Naive thymus-derived CD8-positive, alpha-beta T cell (primary cell): Measurements from ENCODE around the gene KIRREL3. TPM values are rescaled to one million over a fixed set of nuclear protein-coding genes. Genes with fewer than 3 reads are reported as not detected.

Experiments
- ATAC-seq, 2 donors: fragments of 150-1000 bp; cut with Tn5 transposase in 1 of 2; sonication (Bioruptor Pico), chemical (Tn5 transposase) in 1 of 2; 1 replicate in 1 of 2; 2 replicates in 1 of 2; pipeline ENCODE4 v1.10.0; 2021; ENCODE audit warnings: mild to moderate bottlenecking in 2 of 2, moderate library complexity in 2 of 2
- POLR2A ChIA-PET: fragments of 350-600 bp; sonication (Branson Sonifier 250); formaldehyde crosslinking; loops from one replicate; lab custom pipeline; 2021; ENCODE audit warnings: antibody characterized with exemption; lab: Charles Lee
- DNase-seq, 10 donors: peaks; one replicate each; pipeline versions ENCODE4 v3.0.0 to v3.0.0-alpha.2; 2020 to 2022
- H3K27ac Mint-ChIP-seq, 10 donors: one replicate each; pipeline ENCODE4 v1.8.0; 2020 to 2022; ENCODE audit warnings: mild to moderate bottlenecking in 10 of 10, mixed read lengths in 10 of 10, moderate library complexity in 4 of 10, inconsistent platforms in 1 of 10
- H3K27me3 Mint-ChIP-seq, 5 donors: one replicate each; pipeline ENCODE4 v1.8.0; 2021 to 2022; ENCODE audit warnings: mixed read lengths in 5 of 5
- H3K36me3 Mint-ChIP-seq, 3 donors: one replicate each; pipeline ENCODE4 v1.8.0; 2020 to 2022; ENCODE audit warnings: mixed read lengths in 3 of 3, mild to moderate bottlenecking in 2 of 3, inconsistent platforms in 1 of 3
- H3K4me1 Mint-ChIP-seq, 4 donors: one replicate each; pipeline ENCODE4 v1.8.0; 2021 to 2022; ENCODE audit warnings: mixed read lengths in 4 of 4
- H3K4me3 Mint-ChIP-seq, 10 donors: one replicate each; pipeline ENCODE4 v1.8.0; 2020 to 2022; ENCODE audit warnings: mild to moderate bottlenecking in 10 of 10, mixed read lengths in 10 of 10, moderate library complexity in 6 of 10, inconsistent platforms in 1 of 10
- H3K9me3 Mint-ChIP-seq, 9 donors: one replicate each; pipeline ENCODE4 v1.8.0; 2020 to 2022; ENCODE audit warnings: mixed read lengths in 9 of 9, mild to moderate bottlenecking in 3 of 9, inconsistent platforms in 1 of 9, moderate library complexity in 1 of 9
- polyA plus RNA-seq, 3 donors: library from polyadenylated mRNA; unstranded; fragments of 300-500 nt; fragmentation: Illumina TruSeq; gene quantifications; one replicate each; pipeline ENCODE4 v1.2.3, GENCODE V29; 2021
- total RNA-seq, 8 experiments: library from RNA in 2 of 8; stranded (reverse) in 2 of 8; gene quantifications; one replicate each; pipeline ENCODE4 v1.2.3 and lab custom pipeline; 2021 to 2026

KIRREL3 gene
- total and polyA plus RNA-seq, 5 experiments from 2014 or later, result not detected

DNA sequence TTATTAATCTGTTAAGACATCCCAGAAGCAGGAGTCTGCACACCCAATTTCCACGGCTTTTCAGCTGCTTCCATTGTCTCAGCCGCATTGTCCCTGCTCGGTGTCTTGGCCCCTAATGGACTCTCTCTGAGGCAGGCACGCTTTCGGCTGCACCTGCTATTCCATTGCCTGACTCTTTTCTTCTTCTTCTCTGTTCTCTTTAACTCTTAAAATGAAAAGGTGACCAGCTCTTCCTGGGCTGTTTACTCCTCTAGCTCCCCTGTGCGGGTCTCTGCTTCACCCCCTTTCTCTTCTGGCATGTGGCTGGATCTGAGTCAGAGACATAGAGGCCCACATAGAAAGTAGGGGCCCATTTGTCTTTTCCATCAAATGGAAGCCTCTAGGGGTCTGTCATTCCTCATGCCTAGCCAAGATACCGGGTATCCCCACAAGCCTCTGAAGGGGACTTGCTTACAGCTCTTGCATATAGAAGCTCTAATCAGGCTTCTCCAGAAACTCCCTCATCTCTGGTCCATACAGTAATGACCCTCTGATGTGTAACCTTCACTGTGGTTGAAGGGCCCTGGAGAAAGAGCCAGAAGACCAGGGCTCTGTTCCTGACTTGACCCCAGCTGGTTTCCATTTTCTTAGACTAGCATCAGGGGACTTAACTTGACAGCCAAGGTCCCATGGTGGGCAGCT is 401.2 kb downstream of the KIRREL3 start:
- no peak for ATAC-seq

GRCh38 chr11:126598344-126599216 is 402.0 kb downstream of the KIRREL3 start:
- Mint-ChIP-seq H3K4me1 (no peaks in the 10 kb centered on the region), H3K4me3 (no peak overlapping the region), H3K36me3 (no peaks in the 10 kb centered on the region), H3K27ac (no peak overlapping the region), H3K27me3 (peaks cover 4 to 46% (median 21%) of the 10 kb centered on the region in 5 donors), H3K9me3 (peaks cover 0 to 9% (median 1%) of the 10 kb centered on the region in 9 donors)
- POLR2A ChIA-PET, result no interaction called here
- DNase-seq (no peak), ATAC-seq (no peak)

More for the DNA sequence above, 401.2 kb downstream of the KIRREL3 start:
- Mint-ChIP-seq H3K9me3 (peaks cover 0 to 9% (median 1%) of the 10 kb centered on the region in 9 donors), H3K4me3 (no peak overlapping the region), H3K4me1 (no peaks in the 10 kb centered on the region), H3K27me3 (peaks cover 9 to 54% (median 28%) of the 10 kb centered on the region in 5 donors), H3K27ac (no peak overlapping the region), H3K36me3 (no peaks in the 10 kb centered on the region)
- DNase-seq, result no peak
- POLR2A ChIA-PET, result no interaction called here

GRCh38 chr11:126597041-126597440 is 403.5 kb downstream of the KIRREL3 start:
- H3K9me3 Mint-ChIP-seq, result peaks cover 0 to 9% (median 1%) of the 10 kb centered on the region in 9 donors
- no peaks in the 10 kb centered on the region for H3K4me1 Mint-ChIP-seq
- H3K4me3 Mint-ChIP-seq, result no peak overlapping the region
- POLR2A ChIA-PET, result no interaction called here
- no peak overlapping the region for H3K27ac Mint-ChIP-seq
- DNase-seq, result peak in 1 of 10 donors; percentile 44
- ATAC-seq, result no peak
- no peaks in the 10 kb centered on the region for H3K36me3 Mint-ChIP-seq
- H3K27me3 Mint-ChIP-seq, result peaks cover 4 to 36% (median 16%) of the 10 kb centered on the region in 5 donors

DNA sequence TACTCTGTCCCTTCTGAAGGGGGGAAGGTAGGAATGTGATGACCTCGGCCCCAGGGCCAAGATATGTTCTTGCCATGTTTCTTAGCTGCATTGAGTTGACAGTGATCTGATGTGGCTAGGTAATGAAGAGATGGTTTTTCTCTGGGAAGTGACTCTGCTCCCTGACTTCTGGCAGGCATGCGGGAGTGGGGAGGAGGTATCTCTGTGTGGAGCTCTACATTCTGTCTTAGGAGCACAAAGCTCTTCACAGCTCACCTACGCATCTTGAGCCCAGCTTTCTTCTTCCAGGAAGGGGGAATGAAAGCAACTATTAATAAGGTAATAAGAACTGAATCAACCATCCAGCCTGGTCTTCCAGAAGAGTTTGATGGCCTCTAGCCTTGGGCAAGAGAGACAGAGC is 404.1 kb downstream of the KIRREL3 start:
- H3K27me3 Mint-ChIP-seq, result peaks cover 3 to 30% (median 13%) of the 10 kb centered on the region in 5 donors
- DNase-seq, result no peak
- H3K9me3 Mint-ChIP-seq, result peaks cover 0 to 9% (median 1%) of the 10 kb centered on the region in 9 donors
- H3K4me3 Mint-ChIP-seq, result no peak overlapping the region
- POLR2A ChIA-PET, result no interaction called here
- H3K4me1 Mint-ChIP-seq, result no peaks in the 10 kb centered on the region
- no peaks in the 10 kb centered on the region for H3K36me3 Mint-ChIP-seq
- no peak overlapping the region for H3K27ac Mint-ChIP-seq
- ATAC-seq, result no peak

GRCh38 chr11:126595560-126595959 is 405.0 kb downstream of the KIRREL3 start:
- Mint-ChIP-seq H3K36me3 (no peaks in the 10 kb centered on the region), H3K27me3 (peaks cover 1 to 21% (median 9%) of the 10 kb centered on the region in 5 donors), H3K4me3 (no peak overlapping the region), H3K4me1 (no peaks in the 10 kb centered on the region), H3K27ac (no peak overlapping the region), H3K9me3 (peaks cover 0 to 9% (median 1%) of the 10 kb centered on the region in 9 donors)
- ATAC-seq, result no peak
- POLR2A ChIA-PET, result interaction anchor here (0.6 kb wide), 1 partner anchor 167 kb away, joined by 3 read pairs; no protein-coding TSS in a partner anchor
- peak in 1 of 10 donors; percentile 57 for DNase-seq

GRCh38 chr11:126594921-126595367 is 405.6 kb downstream of the KIRREL3 start:
- no peaks in the 10 kb centered on the region for H3K36me3 Mint-ChIP-seq
- POLR2A ChIA-PET, result interaction anchor here (0.6 kb wide), 1 partner anchor 167 kb away, joined by 3 read pairs; no protein-coding TSS in a partner anchor
- H3K27ac Mint-ChIP-seq, result no peak overlapping the region
- no peaks in the 10 kb centered on the region for H3K4me1 Mint-ChIP-seq
- DNase-seq, result peak in 1 of 10 donors; percentile 22
- H3K27me3 Mint-ChIP-seq, result peaks cover 0 to 15% (median 5%) of the 10 kb centered on the region in 5 donors
- no peak overlapping the region for H3K4me3 Mint-ChIP-seq
- ATAC-seq, result no peak
- peaks cover 0 to 9% (median 1%) of the 10 kb centered on the region in 9 donors for H3K9me3 Mint-ChIP-seq

DNA sequence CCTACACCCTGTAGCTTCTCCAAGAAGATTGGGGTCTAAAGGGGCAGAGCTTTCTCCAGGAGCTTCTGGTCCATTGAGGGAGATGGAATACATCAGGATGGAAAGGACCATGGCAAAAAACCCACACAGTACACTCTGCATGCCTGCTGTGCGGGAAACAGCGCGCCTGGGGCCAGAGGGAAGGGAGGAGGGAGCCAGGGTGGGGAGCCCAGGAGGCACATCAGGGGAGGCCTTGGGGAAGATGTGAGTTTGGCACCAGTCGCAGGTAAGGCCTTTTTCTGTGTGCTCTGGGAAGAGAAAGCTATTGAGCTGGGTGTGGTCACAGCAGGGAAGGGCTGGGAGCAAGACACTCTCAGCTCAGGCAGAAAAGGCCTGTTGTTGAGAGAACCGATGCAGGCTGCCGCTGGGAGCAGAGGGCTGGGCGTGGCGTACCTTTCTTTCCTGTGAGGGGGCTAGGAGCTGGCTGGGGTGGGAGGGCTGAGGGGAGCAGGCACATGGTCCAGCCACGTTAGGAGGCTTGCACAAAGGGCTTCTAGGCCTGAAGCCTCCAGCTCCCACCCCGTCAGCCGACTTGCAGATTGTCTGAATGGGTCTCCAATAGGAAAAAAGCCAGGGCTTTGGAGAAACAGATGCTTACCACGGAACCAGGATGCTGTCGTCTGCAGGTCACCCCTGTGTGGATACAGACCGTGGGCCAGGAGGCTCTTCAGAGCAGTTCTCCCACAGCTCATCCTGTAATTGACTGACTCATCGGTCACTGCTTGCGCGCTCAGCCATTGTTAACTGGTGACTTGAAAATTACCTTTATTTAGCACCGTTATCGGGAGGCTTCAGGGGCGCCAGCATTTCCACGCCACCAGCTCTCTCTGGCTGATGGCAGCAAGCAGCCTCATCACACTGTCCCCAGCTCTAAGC is 407.8 kb downstream of the KIRREL3 start:
- Mint-ChIP-seq H3K27me3 (peaks cover 0 to 3% (median under 1%) of the 10 kb centered on the region in 5 donors), H3K27ac (no peak overlapping the region), H3K9me3 (peaks cover 0 to 1% (median 0%) of the 10 kb centered on the region in 9 donors), H3K4me3 (no peak overlapping the region), H3K4me1 (no peaks in the 10 kb centered on the region), H3K36me3 (no peaks in the 10 kb centered on the region)
- POLR2A ChIA-PET, result no interaction called here
- no peak for ATAC-seq
- peak in 1 of 10 donors; percentile 50 for DNase-seq

DNA sequence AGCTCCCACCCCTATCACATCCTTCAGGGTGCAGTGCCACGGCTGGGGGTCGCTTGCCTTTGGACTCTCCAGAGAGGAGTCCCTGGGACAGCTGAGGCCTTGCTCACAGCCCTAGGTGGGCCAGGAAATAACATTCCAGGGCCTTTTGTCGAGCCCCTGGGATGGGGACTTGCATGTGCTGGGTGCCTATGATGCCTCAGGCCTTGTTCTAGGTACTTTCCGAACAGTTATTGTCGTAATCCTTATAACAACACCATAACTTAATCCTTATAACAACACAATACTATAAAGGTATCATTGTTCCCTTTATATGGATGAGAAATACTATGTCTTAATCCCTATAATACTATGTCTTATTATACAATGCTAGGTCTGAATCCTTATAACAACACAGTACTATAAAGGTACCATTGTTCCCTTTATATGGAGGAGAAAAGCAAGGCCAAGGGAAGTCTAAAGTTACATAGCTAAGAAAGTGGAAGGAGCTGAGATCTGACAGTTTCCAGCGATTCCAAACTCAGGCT is 408.5 kb downstream of the KIRREL3 start:
- peaks cover 0 to 3% (median 0%) of the 10 kb centered on the region in 5 donors for H3K27me3 Mint-ChIP-seq
- POLR2A ChIA-PET, result no interaction called here
- no peak overlapping the region for H3K4me3 Mint-ChIP-seq

DNA sequence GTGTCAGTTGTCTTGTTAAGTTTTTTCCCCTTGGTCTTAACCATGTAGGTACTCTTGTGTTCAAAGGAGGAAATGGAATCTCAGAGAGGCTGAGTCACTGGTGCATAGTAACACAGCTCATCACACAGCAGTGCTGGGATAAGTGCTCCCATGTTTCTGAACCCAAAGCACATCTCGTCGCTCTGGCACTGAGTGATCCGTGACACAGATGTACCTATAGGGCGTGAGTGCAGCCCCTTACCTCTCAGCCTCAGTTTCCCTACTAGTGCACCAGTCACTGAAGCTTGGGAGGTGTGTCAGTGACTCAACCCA is 411.1 kb downstream of the KIRREL3 start:
- Mint-ChIP-seq H3K9me3 (no peaks in the 10 kb centered on the region), H3K27ac (no peak overlapping the region), H3K36me3 (no peaks in the 10 kb centered on the region), H3K27me3 (peaks cover 0 to 3% (median 2%) of the 10 kb centered on the region in 5 donors), H3K4me3 (no peak overlapping the region), H3K4me1 (no peaks in the 10 kb centered on the region)
- ATAC-seq (no peak), DNase-seq (peak in 1 of 10 donors; percentile 3)
- POLR2A ChIA-PET, result no interaction called here

More for the DNA sequence above, 408.5 kb downstream of the KIRREL3 start:
- no peak for ATAC-seq
- Mint-ChIP-seq H3K9me3 (no peaks in the 10 kb centered on the region), H3K27ac (no peak overlapping the region), H3K36me3 (no peaks in the 10 kb centered on the region), H3K4me1 (no peaks in the 10 kb centered on the region)
- peak in 1 of 10 donors; percentile 21 for DNase-seq

- DNase-seq (peak in 1 of 10 donors; percentile 57), ATAC-seq (no peak)
- no peak overlapping the region for H3K4me3 Mint-ChIP-seq
- POLR2A ChIA-PET, result no interaction called here
- H3K27me3 Mint-ChIP-seq, result peaks cover 0 to 3% (median 2%) of the 10 kb centered on the region in 5 donors
- H3K9me3 Mint-ChIP-seq, result no peaks in the 10 kb centered on the region
- H3K4me1 Mint-ChIP-seq, result no peaks in the 10 kb centered on the region
- no peak overlapping the region for H3K27ac Mint-ChIP-seq
- H3K36me3 Mint-ChIP-seq, result no peaks in the 10 kb centered on the region
Observed at GRCh38 chr11:126588630-126589491, 411.7 kb downstream of the KIRREL3 start.

DNA sequence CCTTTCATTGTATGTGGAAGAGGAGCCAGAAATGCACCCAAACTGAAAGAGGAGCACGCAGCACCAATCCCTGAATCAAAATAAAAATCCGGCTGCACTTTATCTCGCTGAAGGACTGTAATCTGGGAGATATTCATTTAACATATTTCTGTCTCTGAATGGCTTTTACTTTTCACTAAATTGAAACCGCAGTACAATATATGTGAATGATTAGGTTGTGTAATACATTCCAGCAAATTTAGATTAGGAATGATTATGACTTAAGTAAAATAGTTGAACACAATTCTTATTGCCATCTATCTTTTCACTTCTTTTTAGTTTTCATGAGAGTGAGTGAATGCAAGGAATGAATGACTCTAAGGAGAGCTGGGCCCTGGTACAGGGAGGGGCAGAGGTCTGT is 413.0 kb downstream of the KIRREL3 start:
- ATAC-seq, result no peak
- Mint-ChIP-seq H3K4me1 (no peaks in the 10 kb centered on the region), H3K27ac (no peak overlapping the region), H3K9me3 (no peaks in the 10 kb centered on the region), H3K27me3 (peaks cover 0 to 3% (median 2%) of the 10 kb centered on the region in 5 donors), H3K36me3 (no peaks in the 10 kb centered on the region), H3K4me3 (no peak overlapping the region)
- POLR2A ChIA-PET, result no interaction called here
- DNase-seq, result no peak
